Breast epithelium (tissue), 3 donors: ENCODE data around the gene URI1.

Source experiments
- CTCF ChIP-seq, 3 donors: fragments of 450-650 bp; IDR thresholded peaks; one replicate each; pipeline ENCODE4 v1.5.1; 2016 to 2017; ENCODE audit warnings: antibody characterized with exemption in 3 of 3, mild to moderate bottlenecking in 3 of 3, moderate library complexity in 3 of 3
- POLR2A ChIP-seq: fragments of 450-650 bp; IDR thresholded peaks from one replicate; pipeline ENCODE4 v1.6.1; 2016; ENCODE audit warnings: antibody characterized with exemption, mild to moderate bottlenecking, moderate library complexity

GRCh38 chr19:30059741-30060457 is 117.9 kb downstream of the URI1 start:
- TF ChIP-seq CTCF (IDR thresholded peaks at IDR 0.05) = no peak
- TF ChIP-seq POLR2A = no peak
